Fibroblast of mammary gland (primary cell): ENCODE data around the gene TLK2.
A peak's percentile ranks its signal among the peaks of the same experiment; 100 is the strongest.

Experiments used
- DNase-seq: peaks from one replicate; pipeline ENCODE4 v3.0.0-alpha.2; 2010; ENCODE audit warnings: low read depth
- H3K4me3 ChIP-seq: 2 replicates; pipeline ENCODE4 v1.5.1; 2011; ENCODE audit warnings: low read depth, mild to moderate bottlenecking, low read length, moderate library complexity; ENCODE audit not compliant: control insufficient read depth
- CTCF ChIP-seq: conservative IDR thresholded peaks from 2 replicates; pipeline ENCODE4 v1.5.1; 2011; ENCODE audit warnings: low read depth, low read length, inconsistent platforms; ENCODE audit not compliant: control insufficient read depth, insufficient read depth

TLK2 gene

GRCh38 chr17:62648956-62649294, 170.3 kb downstream of the TLK2 start:
- DNase-seq, result no peak
- H3K4me3 ChIP-seq, result no peak overlapping the region
- no peak for TF ChIP-seq CTCF

GRCh38 chr17:62649570-62649969, 170.9 kb downstream of the TLK2 start:
- DNase-seq, result no peak
- no peak overlapping the region for H3K4me3 ChIP-seq
- no peak for TF ChIP-seq CTCF

- no peak for DNase-seq
- H3K4me3 ChIP-seq, result no peak overlapping the region
- TF ChIP-seq CTCF, result no peak
Measured at GRCh38 chr17:62650587-62650986, 172.0 kb downstream of the TLK2 start.

- TF ChIP-seq CTCF, result no peak
- H3K4me3 ChIP-seq, result peak overlapping the region; percentile 42
- peak; percentile 70 for DNase-seq
Measured at GRCh38 chr17:62652251-62653001, 173.8 kb downstream of the TLK2 start.

- peak overlapping the region; percentile 42 for H3K4me3 ChIP-seq
- no peak for TF ChIP-seq CTCF
- peak; percentile 76 for DNase-seq
Measured at GRCh38 chr17:62653002-62653825, 174.6 kb downstream of the TLK2 start.

GRCh38 chr17:62653826-62654761, 175.5 kb downstream of the TLK2 start:
- DNase-seq, result peak; percentile 89
- TF ChIP-seq CTCF, result no peak

More at GRCh38 chr17:62653826-62654761, 175.5 kb downstream of the TLK2 start:
- H3K4me3 ChIP-seq, result peak overlapping the region; percentile 13
